Measurements from ENCODE around the gene CCN6. TPM values are rescaled to one million over a fixed set of nuclear protein-coding genes. Genes with fewer than 3 reads are reported as not detected.
"Not testable (repeated sequence)": the region's sequence is repeated elsewhere in the genome, so short reads cannot be mapped to it uniquely, and the experiment has no call there.

Gene CCN6
- polyA plus RNA-seq, 1 donor from 2014 or later, result not detected

DNA sequence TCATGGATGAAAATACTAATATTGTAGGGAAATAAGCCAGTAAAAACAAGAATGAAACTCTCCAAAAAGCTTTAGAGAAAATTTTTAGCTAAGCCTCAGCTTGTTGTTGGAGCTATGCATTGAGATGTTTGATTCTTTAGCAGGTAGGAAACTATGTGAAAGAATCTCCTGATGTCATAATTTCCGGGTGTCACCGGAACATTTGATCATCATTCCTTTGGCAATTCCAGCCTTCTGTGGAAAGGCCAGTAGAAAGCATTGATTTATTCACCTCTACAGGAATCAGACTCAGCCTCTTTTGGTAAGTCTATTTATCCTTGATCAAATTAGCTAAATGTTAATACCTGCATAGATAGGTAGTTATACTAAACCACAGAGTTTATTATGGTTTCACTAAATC is 43.0 kb downstream of the CCN6 start:
- H3K27ac ChIP-seq (ENCODE audit: low read length), result no peak overlapping the region
- no peak overlapping the region for H3K9ac ChIP-seq (ENCODE audit: low read length)
- no peak for TF ChIP-seq POLR2AphosphoS5 (IDR thresholded peaks at IDR 0.05)
- H2AFZ ChIP-seq (ENCODE audit: low read depth, low read length), result no peak overlapping the region
- no peaks in the 10 kb centered on the region for H4K20me1 ChIP-seq (ENCODE audit: insufficient read depth)
- no peak overlapping the region for H3K4me3 ChIP-seq (ENCODE audit: low read length)
- H3K4me2 ChIP-seq (ENCODE audit: low read length), result no peak overlapping the region
- H3K36me3 ChIP-seq (ENCODE audit: insufficient read depth, low read length), result peaks cover 21% of the 10 kb centered on the region
- H3K27me3 ChIP-seq (ENCODE audit: insufficient read depth, low read depth, low read length), result no peaks in the 10 kb centered on the region
- no peaks in the 10 kb centered on the region for H3K9me3 ChIP-seq (ENCODE audit: low read length)
- no peaks in the 10 kb centered on the region for H3K9me2 ChIP-seq (ENCODE audit: insufficient read depth, low read length)
- H3F3A ChIP-seq (ENCODE audit: insufficient read depth, low read length, poor library complexity, severe bottlenecking), result no peaks in the 10 kb centered on the region
- H3K79me2 ChIP-seq (replicated peaks; ENCODE audit: insufficient read depth, low read length), result peaks cover 6% of the 10 kb centered on the region

- Histone ChIP-seq H3K9me2 (ENCODE audit: insufficient read depth, low read length) (no peaks in the 10 kb centered on the region), H3K79me2 (replicated peaks; ENCODE audit: insufficient read depth, low read length) (no peaks in the 10 kb centered on the region), H3K4me2 (ENCODE audit: low read length) (no peak overlapping the region), H3K9me3 (ENCODE audit: low read length) (no peaks in the 10 kb centered on the region), H3K36me3 (ENCODE audit: insufficient read depth, low read length) (peaks cover 29% of the 10 kb centered on the region), H3K4me3 (ENCODE audit: low read length) (no peak overlapping the region), H3K27me3 (ENCODE audit: insufficient read depth, low read depth, low read length) (no peaks in the 10 kb centered on the region), H2AFZ (ENCODE audit: low read depth, low read length) (no peak overlapping the region), H3K27ac (ENCODE audit: low read length) (no peak overlapping the region), H3F3A (ENCODE audit: insufficient read depth, low read length, poor library complexity, severe bottlenecking) (no peaks in the 10 kb centered on the region), H3K9ac (ENCODE audit: low read length) (no peak overlapping the region), H4K20me1 (ENCODE audit: insufficient read depth) (no peaks in the 10 kb centered on the region)
- no peak for TF ChIP-seq CTCF (IDR thresholded peaks at IDR 0.05; ENCODE audit: poor library complexity, severe bottlenecking)
- no peak for TF ChIP-seq EP300 (conservative IDR thresholded peaks at IDR 0.05; ENCODE audit: poor library complexity, severe bottlenecking)
- TF ChIP-seq POLR2AphosphoS5 (IDR thresholded peaks at IDR 0.05), result no peak
- TF ChIP-seq TAF1 (IDR thresholded peaks at IDR 0.05; ENCODE audit: low read depth), result no peak
- no peak for TF ChIP-seq REST (IDR thresholded peaks at IDR 0.05; ENCODE audit: borderline replicate concordance)
- no peak for TF ChIP-seq SMC3 (conservative IDR thresholded peaks at IDR 0.05; ENCODE audit: poor library complexity)
- no peak for TF ChIP-seq EZH2 (IDR thresholded peaks at IDR 0.05; ENCODE audit: borderline replicate concordance, insufficient read depth, low read length, poor library complexity, severe bottlenecking)
- TF ChIP-seq RAD21 (conservative IDR thresholded peaks at IDR 0.05), result no peak
- no peak for TF ChIP-seq MXI1 (conservative IDR thresholded peaks at IDR 0.05; ENCODE audit: poor library complexity, severe bottlenecking)
Observed at GRCh38 chr6:112100561-112100960, 46.7 kb downstream of the CCN6 start.

DNA sequence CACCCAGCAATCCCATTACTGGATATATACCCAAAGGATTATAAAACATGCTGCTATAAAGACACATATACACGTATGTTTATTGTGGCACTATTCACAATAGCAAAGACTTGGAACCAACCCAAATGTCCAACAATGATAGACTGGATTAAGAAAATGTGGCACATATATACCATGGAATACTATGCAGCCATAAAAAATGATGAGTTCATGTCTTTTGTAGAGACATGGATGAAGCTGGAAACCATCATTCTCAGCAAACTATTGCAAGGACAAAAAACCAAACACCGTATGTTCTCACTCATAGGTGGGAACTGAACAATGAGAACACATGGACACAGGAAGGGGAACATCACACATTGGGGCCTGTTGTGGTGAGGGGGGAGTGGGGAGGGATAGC is 52.1 kb downstream of the CCN6 start:
- not testable (repeated sequence) for H3K9ac ChIP-seq (ENCODE audit: low read length); H2AFZ ChIP-seq (ENCODE audit: low read depth, low read length); H3K9me2 ChIP-seq (ENCODE audit: insufficient read depth, low read length); H3F3A ChIP-seq (ENCODE audit: insufficient read depth, low read length, poor library complexity, severe bottlenecking); H3K4me2 ChIP-seq (ENCODE audit: low read length); H3K27ac ChIP-seq (ENCODE audit: low read length); H3K79me2 ChIP-seq (replicated peaks; ENCODE audit: insufficient read depth, low read length); H4K20me1 ChIP-seq (ENCODE audit: insufficient read depth); H3K9me3 ChIP-seq (ENCODE audit: low read length); H3K4me3 ChIP-seq (ENCODE audit: low read length); H3K27me3 ChIP-seq (ENCODE audit: insufficient read depth, low read depth, low read length)
- H3K36me3 ChIP-seq (ENCODE audit: insufficient read depth, low read length), result peaks cover 10% of the 10 kb centered on the region

Data from neural cell (in vitro differentiated cells).